ENCODE data around the gene LAMC2.
A peak's percentile ranks its signal among the peaks of the same experiment; 100 is the strongest.

The LAMC2 gene

DNA sequence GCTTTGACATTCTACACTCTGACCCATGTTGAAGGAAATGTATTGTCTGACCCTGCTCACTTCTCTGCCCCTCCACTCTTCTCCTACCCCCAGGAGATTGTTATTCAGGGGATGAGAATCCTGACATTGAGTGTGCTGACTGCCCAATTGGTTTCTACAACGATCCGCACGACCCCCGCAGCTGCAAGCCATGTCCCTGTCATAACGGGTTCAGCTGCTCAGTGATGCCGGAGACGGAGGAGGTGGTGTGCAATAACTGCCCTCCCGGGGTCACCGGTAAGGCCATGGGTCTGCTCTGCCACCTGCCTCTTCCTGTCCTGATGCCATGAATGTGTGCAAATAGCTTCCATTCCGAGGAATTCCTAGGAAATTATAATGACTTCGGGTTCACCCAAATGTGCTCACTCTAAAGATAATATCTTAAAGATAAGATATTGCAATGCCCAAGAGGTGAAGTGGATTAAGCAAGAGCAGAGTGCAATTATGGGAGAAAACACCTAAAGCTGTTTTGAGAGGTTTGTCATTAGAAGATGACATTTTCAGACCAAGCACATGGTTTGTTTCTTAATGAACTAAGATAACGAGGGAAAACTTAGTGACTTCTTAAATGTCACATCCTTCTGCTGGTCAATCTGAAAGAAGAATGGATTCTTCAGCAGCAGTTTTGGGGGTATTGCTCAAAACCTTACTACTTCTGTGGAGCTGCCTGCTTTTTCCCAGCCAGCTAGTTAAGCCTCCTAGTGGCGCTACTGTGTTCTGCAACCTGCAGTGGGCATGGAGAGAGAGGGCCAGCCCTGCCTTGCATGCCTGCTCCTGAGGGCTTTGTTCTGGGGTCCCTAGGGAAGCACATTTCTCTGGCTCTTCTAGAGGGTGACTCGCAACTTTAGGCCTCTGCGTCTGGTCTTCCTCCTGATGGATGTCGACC, 41.6 kb downstream of the LAMC2 start:
- H3K27me3 ChIP-seq (replicated peaks; ENCODE audit: control insufficient read depth, insufficient read depth, low read length) = no peaks in the 10 kb centered on the region
- H3K4me3 ChIP-seq (ENCODE audit: low read length) = no peak overlapping the region
- DNase-seq (ENCODE audit: low read depth) = peak; percentile 72
- H3K36me3 ChIP-seq (ENCODE audit: control insufficient read depth, insufficient read depth, low read length, severe bottlenecking) = no peaks in the 10 kb centered on the region
- H3K4me1 ChIP-seq (ENCODE audit: control insufficient read depth, insufficient read depth, low read length) = peaks cover 10% of the 10 kb centered on the region
- no peak overlapping the region for H3K9ac ChIP-seq (ENCODE audit: low read length)
- no peaks in the 10 kb centered on the region for H3K9me3 ChIP-seq (ENCODE audit: control insufficient read depth, low read length)

DNA sequence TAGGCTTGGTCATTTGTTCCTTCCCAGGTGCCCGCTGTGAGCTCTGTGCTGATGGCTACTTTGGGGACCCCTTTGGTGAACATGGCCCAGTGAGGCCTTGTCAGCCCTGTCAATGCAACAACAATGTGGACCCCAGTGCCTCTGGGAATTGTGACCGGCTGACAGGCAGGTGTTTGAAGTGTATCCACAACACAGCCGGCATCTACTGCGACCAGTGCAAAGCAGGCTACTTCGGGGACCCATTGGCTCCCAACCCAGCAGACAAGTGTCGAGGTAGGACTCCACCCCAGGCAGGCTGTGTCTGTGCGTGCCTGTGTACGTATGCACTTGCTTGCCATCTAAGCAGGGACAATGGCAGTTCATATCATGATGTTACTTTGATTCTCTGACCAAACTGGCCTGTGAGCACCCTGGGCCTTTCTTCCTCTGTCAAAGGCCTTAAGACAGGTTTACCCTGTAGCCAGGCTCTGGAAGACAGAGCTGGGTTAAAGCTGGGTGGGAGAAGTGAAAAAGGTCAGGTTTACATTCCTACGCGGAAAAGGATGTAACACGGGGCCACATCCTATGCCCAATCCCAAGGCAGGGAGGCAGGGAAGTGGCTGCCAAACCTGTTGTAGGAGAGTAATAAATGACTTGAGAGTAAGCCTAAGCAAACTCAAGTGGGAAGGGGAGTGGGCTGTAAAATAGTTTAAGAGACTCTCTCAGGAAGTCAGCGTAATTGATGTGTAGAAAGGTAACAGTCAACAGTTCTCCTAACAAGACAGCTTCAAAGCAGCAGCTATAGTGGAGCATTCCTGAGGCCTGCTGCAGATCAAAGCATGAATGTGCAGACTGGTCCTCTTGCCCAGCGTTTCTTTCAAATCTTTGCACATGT, 42.5 kb downstream of the LAMC2 start:
- DNase-seq (ENCODE audit: low read depth) = no peak
- peaks cover 7% of the 10 kb centered on the region for H3K4me1 ChIP-seq (ENCODE audit: control insufficient read depth, insufficient read depth, low read length)
- H3K36me3 ChIP-seq (ENCODE audit: control insufficient read depth, insufficient read depth, low read length, severe bottlenecking) = no peaks in the 10 kb centered on the region

DNA sequence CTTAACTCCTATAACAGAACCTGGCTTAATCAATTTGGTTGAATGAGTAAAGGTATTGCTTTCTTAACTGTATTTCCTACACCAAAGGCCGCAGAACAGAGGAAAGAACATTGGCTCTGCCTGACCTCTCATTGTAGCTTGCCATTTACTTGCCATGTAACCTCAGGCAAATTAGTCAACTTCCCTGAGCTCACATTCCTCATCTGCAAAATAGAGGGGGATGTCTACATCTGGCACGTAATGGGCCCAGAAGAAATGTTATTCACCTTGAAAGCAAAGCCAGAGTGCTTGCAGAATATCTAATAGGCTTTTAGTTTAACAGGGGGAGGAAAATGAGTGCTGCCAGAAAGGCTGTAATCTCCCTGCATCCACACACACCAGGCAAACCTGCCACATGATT, 44.3 kb downstream of the LAMC2 start:
- Histone ChIP-seq H3K9me3 (ENCODE audit: control insufficient read depth, low read length) (no peaks in the 10 kb centered on the region), H3K4me1 (ENCODE audit: control insufficient read depth, insufficient read depth, low read length) (peaks cover 17% of the 10 kb centered on the region), H3K36me3 (ENCODE audit: control insufficient read depth, insufficient read depth, low read length, severe bottlenecking) (no peaks in the 10 kb centered on the region), H3K9ac (ENCODE audit: low read length) (no peak overlapping the region), H3K27me3 (replicated peaks; ENCODE audit: control insufficient read depth, insufficient read depth, low read length) (no peaks in the 10 kb centered on the region), H3K4me3 (ENCODE audit: low read length) (no peak overlapping the region)
- DNase-seq (ENCODE audit: low read depth) = peak; percentile 25

More for the DNA sequence above, 42.5 kb downstream of the LAMC2 start:
- no peak overlapping the region for H3K4me3 ChIP-seq (ENCODE audit: low read length)
- H3K9me3 ChIP-seq (ENCODE audit: control insufficient read depth, low read length) = no peaks in the 10 kb centered on the region
- H3K9ac ChIP-seq (ENCODE audit: low read length) = no peak overlapping the region
- no peaks in the 10 kb centered on the region for H3K27me3 ChIP-seq (replicated peaks; ENCODE audit: control insufficient read depth, insufficient read depth, low read length)

DNA sequence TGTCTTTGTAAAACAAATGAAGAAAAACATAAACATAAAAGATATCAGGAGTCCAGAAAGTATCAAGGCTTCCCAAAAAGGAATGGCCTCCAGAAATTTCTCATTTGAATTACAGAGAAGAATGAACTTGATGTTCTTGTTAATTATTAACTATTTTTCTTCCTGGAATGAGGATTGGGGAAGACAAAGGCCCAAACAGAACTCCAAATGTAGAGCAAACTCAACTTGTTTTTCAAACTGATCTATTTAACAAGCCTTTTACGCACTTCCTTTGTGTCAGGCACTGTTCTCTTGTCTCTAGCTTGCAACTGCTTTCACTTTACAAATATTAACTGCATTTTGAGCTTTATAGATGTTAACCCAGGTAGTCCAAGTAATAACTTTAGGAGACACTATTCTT, 45.5 kb downstream of the LAMC2 start:
- no peak overlapping the region for H3K4me3 ChIP-seq (ENCODE audit: low read length)
- no peaks in the 10 kb centered on the region for H3K27me3 ChIP-seq (replicated peaks; ENCODE audit: control insufficient read depth, insufficient read depth, low read length)
- H3K36me3 ChIP-seq (ENCODE audit: control insufficient read depth, insufficient read depth, low read length, severe bottlenecking) = no peaks in the 10 kb centered on the region
- DNase-seq (ENCODE audit: low read depth) = no peak
- peak overlapping the region; percentile 0 for H3K9ac ChIP-seq (ENCODE audit: low read length)
- no peaks in the 10 kb centered on the region for H3K9me3 ChIP-seq (ENCODE audit: control insufficient read depth, low read length)
- H3K4me1 ChIP-seq (ENCODE audit: control insufficient read depth, insufficient read depth, low read length) = peaks cover 29% of the 10 kb centered on the region

DNA sequence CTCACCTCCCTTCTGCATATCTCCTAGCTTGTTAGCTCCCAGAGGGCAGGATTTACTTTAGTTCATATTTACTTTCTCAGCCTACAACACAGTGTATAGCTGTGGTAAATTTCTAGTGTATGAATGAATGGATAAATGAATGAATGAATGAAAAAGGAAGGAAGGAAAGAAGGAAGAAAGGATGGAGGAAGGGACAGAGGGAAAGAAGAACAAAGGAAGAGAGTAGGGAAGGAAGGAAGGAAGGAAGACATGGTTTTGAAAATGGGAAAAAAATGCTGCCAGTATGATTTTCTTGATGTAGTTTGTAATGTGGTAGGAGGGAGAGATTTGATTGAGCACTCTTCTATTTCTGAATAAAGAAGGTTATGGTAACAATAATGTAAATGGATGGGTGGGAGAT, 47.0 kb downstream of the LAMC2 start:
- peaks cover 39% of the 10 kb centered on the region for H3K4me1 ChIP-seq (ENCODE audit: control insufficient read depth, insufficient read depth, low read length)
- no peak for DNase-seq (ENCODE audit: low read depth)
- H3K36me3 ChIP-seq (ENCODE audit: control insufficient read depth, insufficient read depth, low read length, severe bottlenecking) = no peaks in the 10 kb centered on the region
- H3K27me3 ChIP-seq (replicated peaks; ENCODE audit: control insufficient read depth, insufficient read depth, low read length) = no peaks in the 10 kb centered on the region
- H3K4me3 ChIP-seq (ENCODE audit: low read length) = no peak overlapping the region
- H3K9me3 ChIP-seq (ENCODE audit: control insufficient read depth, low read length) = no peaks in the 10 kb centered on the region
- H3K9ac ChIP-seq (ENCODE audit: low read length) = no peak overlapping the region

DNA sequence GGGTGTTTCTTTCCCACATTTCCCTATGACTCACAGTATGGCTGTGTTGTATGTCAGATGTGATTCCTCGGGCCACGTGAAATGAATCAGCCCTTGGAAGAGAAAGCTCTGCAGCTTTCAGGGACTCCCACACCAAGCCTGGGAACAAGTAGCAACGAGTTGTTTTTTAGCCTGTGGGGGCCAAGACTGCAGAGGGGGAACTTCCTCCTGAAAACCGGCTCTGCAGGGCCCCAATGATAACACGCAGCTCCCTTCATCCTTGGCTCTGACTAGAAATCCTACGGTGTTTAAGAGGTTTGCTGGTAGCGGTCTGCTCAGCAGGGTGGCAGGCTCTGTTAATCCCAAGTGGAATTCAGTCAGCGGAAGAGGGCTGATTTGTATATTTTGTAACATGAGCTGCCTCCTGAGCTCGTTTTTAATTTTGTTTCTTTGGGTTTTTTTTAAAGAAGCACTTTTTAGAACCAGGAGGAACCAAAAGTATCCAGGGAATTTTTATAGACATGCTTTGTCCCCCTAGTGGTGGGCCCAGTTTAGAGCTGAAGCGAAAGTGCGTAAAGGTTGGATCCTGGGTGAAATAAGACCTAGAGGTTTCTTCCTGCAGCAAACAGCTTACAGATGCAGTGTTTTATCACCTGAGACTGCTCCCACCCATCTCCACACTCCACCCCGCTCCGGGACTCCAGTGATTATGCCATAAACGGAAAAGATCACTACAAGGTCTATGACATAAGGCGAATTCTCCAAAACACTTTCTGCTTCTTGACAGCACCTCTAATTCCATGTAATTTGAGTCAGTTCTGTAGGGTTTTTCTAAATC, 48.8 kb downstream of the LAMC2 start:
- peak overlapping the region; percentile 88 for H3K9ac ChIP-seq (ENCODE audit: low read length)
- no peaks in the 10 kb centered on the region for H3K36me3 ChIP-seq (ENCODE audit: control insufficient read depth, insufficient read depth, low read length, severe bottlenecking)
- no peaks in the 10 kb centered on the region for H3K27me3 ChIP-seq (replicated peaks; ENCODE audit: control insufficient read depth, insufficient read depth, low read length)
- peak overlapping the region; percentile 72 for H3K4me3 ChIP-seq (ENCODE audit: low read length)
- DNase-seq (ENCODE audit: low read depth) = peak; percentile 94
- H3K4me1 ChIP-seq (ENCODE audit: control insufficient read depth, insufficient read depth, low read length) = peaks cover 56% of the 10 kb centered on the region
- H3K9me3 ChIP-seq (ENCODE audit: control insufficient read depth, low read length) = no peaks in the 10 kb centered on the region

DNA sequence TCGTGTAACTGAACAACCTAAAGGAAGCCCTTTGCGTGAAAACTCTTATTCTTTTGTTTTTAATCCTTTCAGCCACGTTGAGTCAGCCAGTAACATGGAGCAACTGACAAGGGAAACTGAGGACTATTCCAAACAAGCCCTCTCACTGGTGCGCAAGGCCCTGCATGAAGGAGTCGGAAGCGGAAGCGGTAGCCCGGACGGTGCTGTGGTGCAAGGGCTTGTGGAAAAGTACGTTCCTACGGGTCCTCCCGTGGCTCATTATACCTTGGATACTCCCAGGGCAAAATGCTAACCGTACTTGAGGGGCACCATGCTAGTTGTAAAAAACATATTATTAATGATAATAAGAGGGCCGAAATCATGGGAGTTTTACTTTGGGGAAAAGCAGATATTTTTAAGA, 49.4 kb downstream of the LAMC2 start:
- peaks cover 63% of the 10 kb centered on the region for H3K4me1 ChIP-seq (ENCODE audit: control insufficient read depth, insufficient read depth, low read length)
- H3K27me3 ChIP-seq (replicated peaks; ENCODE audit: control insufficient read depth, insufficient read depth, low read length) = no peaks in the 10 kb centered on the region
- H3K36me3 ChIP-seq (ENCODE audit: control insufficient read depth, insufficient read depth, low read length, severe bottlenecking) = no peaks in the 10 kb centered on the region
- H3K4me3 ChIP-seq (ENCODE audit: low read length) = peak overlapping the region; percentile 72
- H3K9me3 ChIP-seq (ENCODE audit: control insufficient read depth, low read length) = no peaks in the 10 kb centered on the region
- no peak for DNase-seq (ENCODE audit: low read depth)
- peak overlapping the region; percentile 88 for H3K9ac ChIP-seq (ENCODE audit: low read length)

DNA sequence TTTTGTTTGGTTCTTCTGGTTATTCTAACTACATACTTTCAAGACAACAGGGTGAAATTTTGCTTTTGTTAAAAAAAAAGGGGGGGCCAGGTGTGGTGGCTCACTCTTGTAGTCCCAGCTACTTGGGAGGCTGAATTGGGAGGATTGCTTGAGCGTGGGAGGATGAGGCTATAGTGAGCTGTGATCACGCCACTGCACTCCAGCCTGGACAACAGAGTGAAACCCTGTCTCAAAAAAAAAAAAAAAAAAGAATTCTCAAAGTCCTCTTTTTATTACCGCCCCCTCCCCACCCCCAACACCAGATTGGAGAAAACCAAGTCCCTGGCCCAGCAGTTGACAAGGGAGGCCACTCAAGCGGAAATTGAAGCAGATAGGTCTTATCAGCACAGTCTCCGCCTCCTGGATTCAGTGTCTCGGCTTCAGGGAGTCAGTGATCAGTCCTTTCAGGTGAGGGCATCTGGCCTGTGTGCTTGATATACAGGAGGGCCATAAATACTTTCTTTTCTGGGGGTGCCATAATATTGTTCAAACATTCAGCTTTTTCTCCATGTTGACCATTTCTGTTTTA, 50.2 kb downstream of the LAMC2 start:
- Histone ChIP-seq H3K4me1 (ENCODE audit: control insufficient read depth, insufficient read depth, low read length) (peaks cover 67% of the 10 kb centered on the region), H3K4me3 (ENCODE audit: low read length) (no peak overlapping the region), H3K9ac (ENCODE audit: low read length) (peak overlapping the region; percentile 88), H3K27me3 (replicated peaks; ENCODE audit: control insufficient read depth, insufficient read depth, low read length) (no peaks in the 10 kb centered on the region), H3K36me3 (ENCODE audit: control insufficient read depth, insufficient read depth, low read length, severe bottlenecking) (no peaks in the 10 kb centered on the region), H3K9me3 (ENCODE audit: control insufficient read depth, low read length) (no peaks in the 10 kb centered on the region)
- no peak for DNase-seq (ENCODE audit: low read depth)

DNA sequence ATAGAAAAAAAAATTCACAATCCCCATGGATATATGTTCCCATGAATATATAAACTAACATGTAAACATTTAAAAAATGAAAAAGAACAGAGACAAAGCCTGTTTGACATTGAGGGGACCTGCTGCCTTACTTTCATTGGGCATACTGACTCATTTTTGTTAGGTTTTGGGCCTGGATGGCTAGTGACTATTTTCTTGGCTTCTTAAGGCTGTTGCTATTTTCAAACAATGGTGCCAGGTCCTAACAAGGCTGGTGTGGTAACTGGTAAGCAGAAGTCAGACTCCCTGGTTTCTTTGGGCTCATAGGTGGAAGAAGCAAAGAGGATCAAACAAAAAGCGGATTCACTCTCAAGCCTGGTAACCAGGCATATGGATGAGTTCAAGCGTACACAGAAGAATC, 51.0 kb downstream of the LAMC2 start:
- no peak overlapping the region for H3K4me3 ChIP-seq (ENCODE audit: low read length)
- H3K4me1 ChIP-seq (ENCODE audit: control insufficient read depth, insufficient read depth, low read length) = peaks cover 75% of the 10 kb centered on the region
- no peaks in the 10 kb centered on the region for H3K36me3 ChIP-seq (ENCODE audit: control insufficient read depth, insufficient read depth, low read length, severe bottlenecking)
- no peak for DNase-seq (ENCODE audit: low read depth)
- H3K9ac ChIP-seq (ENCODE audit: low read length) = peak overlapping the region; percentile 88
- no peaks in the 10 kb centered on the region for H3K27me3 ChIP-seq (replicated peaks; ENCODE audit: control insufficient read depth, insufficient read depth, low read length)
- H3K9me3 ChIP-seq (ENCODE audit: control insufficient read depth, low read length) = no peaks in the 10 kb centered on the region

DNA sequence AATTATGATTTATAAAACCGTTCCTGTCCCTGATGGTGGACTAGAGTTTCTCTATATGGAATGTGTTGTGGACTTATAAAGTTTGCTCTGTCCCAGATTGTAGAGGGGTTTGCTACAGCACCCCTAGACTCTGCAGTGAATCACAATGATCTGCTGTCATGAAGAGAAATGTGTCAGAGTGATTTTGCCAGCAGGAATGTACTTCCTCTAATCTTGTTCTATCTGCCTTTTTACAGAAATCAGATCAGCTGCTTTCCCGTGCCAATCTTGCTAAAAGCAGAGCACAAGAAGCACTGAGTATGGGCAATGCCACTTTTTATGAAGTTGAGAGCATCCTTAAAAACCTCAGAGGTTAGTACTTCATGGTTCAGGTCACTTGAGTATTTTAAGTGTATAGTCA, 52.0 kb downstream of the LAMC2 start:
- Histone ChIP-seq H3K4me1 (ENCODE audit: control insufficient read depth, insufficient read depth, low read length) (peaks cover 85% of the 10 kb centered on the region), H3K27me3 (replicated peaks; ENCODE audit: control insufficient read depth, insufficient read depth, low read length) (no peaks in the 10 kb centered on the region), H3K9me3 (ENCODE audit: control insufficient read depth, low read length) (no peaks in the 10 kb centered on the region), H3K9ac (ENCODE audit: low read length) (peak overlapping the region; percentile 88), H3K4me3 (ENCODE audit: low read length) (no peak overlapping the region), H3K36me3 (ENCODE audit: control insufficient read depth, insufficient read depth, low read length, severe bottlenecking) (no peaks in the 10 kb centered on the region)
- DNase-seq (ENCODE audit: low read depth) = peak; percentile 54
